Gastrocnemius medialis (tissue), 4 donors: ENCODE data around the gene FAM163B. TPM values are rescaled to one million over a fixed set of nuclear protein-coding genes. Genes with fewer than 3 reads are reported as not detected.

ENCODE experiments used
- ATAC-seq, 2 donors: fragments of 150-250 bp; one replicate each; pipeline ENCODE4 v1.9.1; 2016
- DNase-seq, 2 donors: peaks; one replicate each; pipeline ENCODE4 v3.0.0-alpha.2; 2019
- H3K27ac ChIP-seq, 4 donors: fragments of 200-600 bp; sonication (generic); 1 replicate in 1 of 4; 2 replicates in 3 of 4; pipeline ENCODE4 v1.5.1; 2016 to 2018; ENCODE audit warnings: mild to moderate bottlenecking in 2 of 4, moderate library complexity in 1 of 4
- H3K27me3 ChIP-seq, 3 donors: fragments of 200-600 bp; sonication (generic) in 2 of 3; 1 replicate in 1 of 3; 2 replicates in 2 of 3; pipeline versions ENCODE4 v1.5.1 to v1.6.0; 2016 to 2019; ENCODE audit warnings: mild to moderate bottlenecking in 1 of 3, moderate library complexity in 1 of 3
- H3K36me3 ChIP-seq, 2 donors: fragments of 200-600 bp; sonication (generic) in 1 of 2; one replicate each; pipeline ENCODE4 v1.5.1; 2017 to 2018
- H3K4me1 ChIP-seq, 2 donors: fragments of 200-600 bp; sonication (generic) in 1 of 2; one replicate each; pipeline ENCODE4 v1.5.1; 2016 to 2017; ENCODE audit warnings: mild to moderate bottlenecking in 2 of 2
- H3K4me3 ChIP-seq, 4 donors: fragments of 200-600 bp; sonication (generic) in 3 of 4; 1 replicate in 1 of 4; 2 replicates in 3 of 4; pipeline ENCODE4 v1.5.1; 2016 to 2019; ENCODE audit warnings: mild to moderate bottlenecking in 2 of 4
- H3K9me3 ChIP-seq, 3 donors: fragments of 200-600 bp; sonication (generic) in 2 of 3; 1 replicate in 1 of 3; 2 replicates in 2 of 3; pipeline ENCODE4 v1.5.1; 2016 to 2019
- POLR2A ChIP-seq, 2 donors: fragments of 450-650 bp; IDR thresholded peaks; one replicate each; pipeline ENCODE4 v1.6.1; 2017; ENCODE audit warnings: antibody characterized with exemption in 2 of 2, mild to moderate bottlenecking in 2 of 2, moderate library complexity in 2 of 2
- in situ Hi-C, 4 donors: fragments of 200-750 bp; cut with MboI; loops; one replicate each; pipeline versions ENCODE4 v1.15.0 to v1.8.0; 2017; ENCODE audit warnings: low sequenced_read_pairs in 4 of 4
- intact Hi-C: fragments of 100-400 bp; cut with DNase I; formaldehyde crosslinking; loops from one replicate; pipeline ENCODE4 v1.15.1; 2023; ENCODE audit warnings: low total_unique reads
- total RNA-seq, 4 donors: library from RNA; depleted of rRNA; stranded (reverse); fragments of >200 nt; gene quantifications; one replicate each; pipeline versions ENCODE4 v1.1.0 to v1.2.3, GENCODE V29; 2016
- TF ChIP-seq, protein P1 (sequence below), 5 experiments: fragments of 450-650 bp in 3 of 5; fragments of 200-600 bp in 2 of 5; sonication (generic) in 2 of 5; IDR thresholded peaks in 4 of 5; conservative IDR thresholded peaks in 1 of 5; 1 replicate in 4 of 5; 2 replicates in 1 of 5; pipeline ENCODE4 v1.5.1; 2016 to 2019; ENCODE audit warnings: antibody characterized with exemption in 5 of 5, mild to moderate bottlenecking in 3 of 5, moderate library complexity in 3 of 5

Gene FAM163B
- total RNA-seq, 4 donors from 2014 or later = not detected

- H3K27ac ChIP-seq = no peak overlapping the region
- intact Hi-C loops = no loop called here
- ATAC-seq (no peak), DNase-seq (no peak)
- in situ Hi-C loops = no loop called here
- no peaks in the 10 kb centered on the region for H3K4me1 ChIP-seq
- no peaks in the 10 kb centered on the region for H3K36me3 ChIP-seq
- no peaks in the 10 kb centered on the region for H3K9me3 ChIP-seq
- H3K4me3 ChIP-seq = no peak overlapping the region
- TF ChIP-seq, protein P1, sequence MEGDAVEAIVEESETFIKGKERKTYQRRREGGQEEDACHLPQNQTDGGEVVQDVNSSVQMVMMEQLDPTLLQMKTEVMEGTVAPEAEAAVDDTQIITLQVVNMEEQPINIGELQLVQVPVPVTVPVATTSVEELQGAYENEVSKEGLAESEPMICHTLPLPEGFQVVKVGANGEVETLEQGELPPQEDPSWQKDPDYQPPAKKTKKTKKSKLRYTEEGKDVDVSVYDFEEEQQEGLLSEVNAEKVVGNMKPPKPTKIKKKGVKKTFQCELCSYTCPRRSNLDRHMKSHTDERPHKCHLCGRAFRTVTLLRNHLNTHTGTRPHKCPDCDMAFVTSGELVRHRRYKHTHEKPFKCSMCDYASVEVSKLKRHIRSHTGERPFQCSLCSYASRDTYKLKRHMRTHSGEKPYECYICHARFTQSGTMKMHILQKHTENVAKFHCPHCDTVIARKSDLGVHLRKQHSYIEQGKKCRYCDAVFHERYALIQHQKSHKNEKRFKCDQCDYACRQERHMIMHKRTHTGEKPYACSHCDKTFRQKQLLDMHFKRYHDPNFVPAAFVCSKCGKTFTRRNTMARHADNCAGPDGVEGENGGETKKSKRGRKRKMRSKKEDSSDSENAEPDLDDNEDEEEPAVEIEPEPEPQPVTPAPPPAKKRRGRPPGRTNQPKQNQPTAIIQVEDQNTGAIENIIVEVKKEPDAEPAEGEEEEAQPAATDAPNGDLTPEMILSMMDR (IDR thresholded peaks at IDR 0.05 in 4 of 5, conservative IDR thresholded peaks at IDR 0.05 in 1 of 5) = no peak
- TF ChIP-seq POLR2A (IDR thresholded peaks at IDR 0.05) = no peak
- H3K27me3 ChIP-seq = peaks cover 4 to 10% (median 7%) of the 10 kb centered on the region in 3 donors
Observed at GRCh38 chr9:133638076-133638475, 28.9 kb upstream of the FAM163B start.

DNA sequence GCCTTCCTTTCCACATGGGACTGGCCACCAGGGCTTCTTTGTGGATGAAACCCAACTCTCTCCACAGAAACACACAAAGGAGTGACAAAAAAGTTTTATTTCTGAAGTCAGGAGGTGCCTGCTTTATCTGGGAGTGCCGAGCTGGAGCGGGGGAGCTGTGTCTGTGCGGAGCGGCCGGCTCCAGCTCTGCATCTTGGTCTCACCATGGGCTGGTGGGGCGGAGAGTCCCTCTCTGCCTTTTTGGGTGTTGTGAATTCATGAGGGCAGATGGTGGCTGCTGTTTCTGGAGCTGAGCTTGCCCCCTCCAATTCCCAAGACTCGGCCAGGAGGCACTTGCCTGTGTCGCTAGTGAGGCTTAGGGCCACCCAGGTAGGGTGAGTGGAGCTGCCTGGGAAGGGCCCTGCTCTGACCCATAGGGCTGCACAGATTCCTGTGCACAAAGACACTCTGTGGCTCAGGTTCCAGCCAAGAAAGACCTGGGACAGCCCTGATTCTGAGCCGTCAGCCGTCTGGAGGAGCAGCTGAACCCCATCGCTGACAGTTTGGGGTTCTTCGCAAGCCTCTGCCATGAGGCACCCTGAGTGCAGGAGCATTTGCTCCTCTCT, 28.4 kb upstream of the FAM163B start:
- Histone ChIP-seq H3K4me1 (no peaks in the 10 kb centered on the region), H3K9me3 (no peaks in the 10 kb centered on the region), H3K27ac (no peak overlapping the region), H3K4me3 (no peak overlapping the region), H3K36me3 (no peaks in the 10 kb centered on the region), H3K27me3 (peaks cover 4 to 10% (median 7%) of the 10 kb centered on the region in 3 donors)
- DNase-seq (no peak), ATAC-seq (no peak)
- TF ChIP-seq, protein P1 (IDR thresholded peaks at IDR 0.05 in 4 of 5, conservative IDR thresholded peaks at IDR 0.05 in 1 of 5) = no peak
- TF ChIP-seq POLR2A (IDR thresholded peaks at IDR 0.05) = no peak
- intact Hi-C loops = no loop called here
- in situ Hi-C loops = no loop called here

- no peaks in the 10 kb centered on the region for H3K4me1 ChIP-seq
- TF ChIP-seq POLR2A (IDR thresholded peaks at IDR 0.05) = no peak
- TF ChIP-seq, protein P1 (IDR thresholded peaks at IDR 0.05 in 4 of 5, conservative IDR thresholded peaks at IDR 0.05 in 1 of 5) = no peak
- H3K4me3 ChIP-seq = no peak overlapping the region
- peaks cover 4 to 10% (median 7%) of the 10 kb centered on the region in 3 donors for H3K27me3 ChIP-seq
- ATAC-seq (no peak), DNase-seq (no peak)
- intact Hi-C loops (no loop called here), in situ Hi-C loops (no loop called here)
- no peaks in the 10 kb centered on the region for H3K36me3 ChIP-seq
- H3K27ac ChIP-seq = no peak overlapping the region
- no peaks in the 10 kb centered on the region for H3K9me3 ChIP-seq
Observed at GRCh38 chr9:133636902-133637301, 27.7 kb upstream of the FAM163B start.

- peaks cover 7 to 10% (median 9%) of the 10 kb centered on the region in 3 donors for H3K27me3 ChIP-seq
- in situ Hi-C loops = no loop called here
- no peak for ATAC-seq
Observed at GRCh38 chr9:133635533-133636531, 26.6 kb upstream of the FAM163B start, which contains the start of gene DBH. Gene DBH (plus strand): TSS chr9:133636363. CDS start chr9:133636372, 9 bp downstream.

More at GRCh38 chr9:133635533-133636531, 26.6 kb upstream of the FAM163B start, which contains the start of gene DBH:
- Histone ChIP-seq H3K27ac (no peak within 1 kb of the TSS), H3K4me1 (no peaks in the 10 kb centered on the region), H3K4me3 (no peak within 1 kb of the TSS), H3K36me3 (no peaks in the 10 kb centered on the region), H3K9me3 (no peaks in the 10 kb centered on the region)
- no peak for TF ChIP-seq POLR2A (IDR thresholded peaks at IDR 0.05)
- TF ChIP-seq, protein P1 (IDR thresholded peaks at IDR 0.05 in 4 of 5, conservative IDR thresholded peaks at IDR 0.05 in 1 of 5) = no peak
- intact Hi-C loops = no loop called here
- DNase-seq = no peak
